Suprapubic skin (tissue), 4 donors: ENCODE results near the gene CCNB1IP1. TPM values are rescaled to one million over a fixed set of nuclear protein-coding genes. Genes with fewer than 3 reads are reported as not detected.

Experiments
- DNase-seq, 2 donors: peaks; one replicate each; pipeline ENCODE4 v3.0.0-alpha.2; 2019; ENCODE audit warnings: low spot score in 2 of 2
- H3K27ac ChIP-seq: fragments of 200-600 bp; sonication (generic); one replicate; pipeline ENCODE4 v1.5.1; 2019
- H3K27me3 ChIP-seq: fragments of 200-600 bp; sonication (generic); one replicate; pipeline ENCODE4 v1.5.1; 2019
- H3K36me3 ChIP-seq: fragments of 200-600 bp; sonication (generic); one replicate; pipeline ENCODE4 v1.5.1; 2019
- H3K4me1 ChIP-seq: fragments of 200-600 bp; sonication (generic); one replicate; pipeline ENCODE4 v1.5.1; 2019
- H3K4me3 ChIP-seq: fragments of 200-600 bp; sonication (generic); one replicate; pipeline ENCODE4 v1.5.1; 2019; ENCODE audit warnings: mild to moderate bottlenecking
- H3K9me3 ChIP-seq: fragments of 200-600 bp; sonication (generic); one replicate; pipeline ENCODE4 v1.5.1; 2019
- EP300 ChIP-seq: sonication (generic); formaldehyde crosslinking; IDR thresholded peaks from one replicate; pipeline ENCODE4 v1.6.1; 2017; ENCODE audit warnings: antibody characterized with exemption
- POLR2A ChIP-seq, 2 donors: fragments of 450-650 bp; IDR thresholded peaks; one replicate each; pipeline ENCODE4 v1.6.1; 2017; ENCODE audit warnings: antibody characterized with exemption in 2 of 2, mild to moderate bottlenecking in 2 of 2, moderate library complexity in 2 of 2
- POLR2AphosphoS5 ChIP-seq, 3 donors: sonication (generic); formaldehyde crosslinking; IDR thresholded peaks; one replicate each; pipeline ENCODE4 v1.6.1; 2017; ENCODE audit warnings: antibody characterized with exemption in 3 of 3
- WGBS: methylation state at CpG from one replicate; pipeline ENCODE4 v1.1.5; 2018; 5-methylcytosine and 5-hydroxymethylcytosine counted together
- total RNA-seq, 4 donors: library from RNA; depleted of rRNA; stranded (reverse); fragments of >200 nt; gene quantifications; one replicate each; pipeline ENCODE4 v1.1.0, GENCODE V29; 2016
- TF ChIP-seq, protein P1 (sequence below), 2 donors: fragments of 200-600 bp in 1 of 2; fragments of 450-650 bp in 1 of 2; sonication (generic) in 1 of 2; IDR thresholded peaks; one replicate each; pipeline ENCODE4 v1.5.1; 2016 to 2019; ENCODE audit warnings: antibody characterized with exemption in 2 of 2, mild to moderate bottlenecking in 1 of 2, moderate library complexity in 1 of 2

The CCNB1IP1 gene
- total RNA-seq, 4 donors from 2014 or later = 42.5 to 50.3 (median 47.6) TPM

DNA sequence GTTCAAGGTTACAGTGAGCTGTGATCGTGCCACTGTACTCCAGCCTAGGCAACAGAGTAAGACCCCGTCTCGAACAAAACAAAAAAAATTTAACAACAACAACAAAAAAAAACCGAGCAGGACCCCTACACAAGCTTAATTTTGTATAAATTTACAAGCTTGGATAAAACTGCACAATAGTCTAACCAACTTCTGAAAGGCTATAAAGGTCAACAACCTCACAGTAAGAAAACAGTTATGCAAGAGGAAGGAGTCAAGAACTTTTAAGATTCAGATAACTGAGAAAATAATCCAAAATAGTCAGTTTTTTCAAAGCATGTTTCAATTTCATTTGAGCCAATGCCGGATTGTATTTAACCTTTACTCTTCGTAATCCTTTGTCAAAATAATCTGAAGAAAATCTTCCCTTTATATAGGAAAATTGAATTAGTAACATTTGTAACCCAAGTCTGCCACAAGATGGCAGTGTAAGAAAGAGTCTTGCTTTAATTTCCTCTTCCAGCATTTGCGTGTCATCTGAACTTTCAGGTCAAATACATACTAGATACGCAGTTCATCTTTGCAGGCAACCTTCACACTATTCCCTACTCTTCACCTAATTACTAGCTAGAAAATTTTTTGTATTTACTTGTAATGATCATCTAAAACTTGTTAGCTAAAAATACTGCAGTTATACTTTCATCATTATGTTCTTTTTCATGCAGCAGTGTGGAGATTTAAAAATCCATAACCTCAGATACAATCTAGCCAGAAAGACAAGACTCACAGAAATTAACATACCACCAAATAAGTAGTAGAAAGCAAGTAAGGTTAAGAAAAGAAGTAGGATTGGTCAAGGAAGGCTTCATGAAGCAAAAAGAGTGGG lies 5.8 kb downstream of the CCNB1IP1 start:
- WGBS = 45% methylated on average over 8 of the region's 8 CpGs
- DNase-seq = no peak
- Histone ChIP-seq H3K36me3 (peaks cover 29% of the 10 kb centered on the region), H3K27ac (no peak overlapping the region), H3K27me3 (no peaks in the 10 kb centered on the region), H3K9me3 (no peaks in the 10 kb centered on the region), H3K4me1 (peaks cover 22% of the 10 kb centered on the region), H3K4me3 (no peak overlapping the region)
- TF ChIP-seq POLR2A (IDR thresholded peaks at IDR 0.05) (no peak), POLR2AphosphoS5 (IDR thresholded peaks at IDR 0.05) (no peak), EP300 (no peak)
- TF ChIP-seq, protein P1, sequence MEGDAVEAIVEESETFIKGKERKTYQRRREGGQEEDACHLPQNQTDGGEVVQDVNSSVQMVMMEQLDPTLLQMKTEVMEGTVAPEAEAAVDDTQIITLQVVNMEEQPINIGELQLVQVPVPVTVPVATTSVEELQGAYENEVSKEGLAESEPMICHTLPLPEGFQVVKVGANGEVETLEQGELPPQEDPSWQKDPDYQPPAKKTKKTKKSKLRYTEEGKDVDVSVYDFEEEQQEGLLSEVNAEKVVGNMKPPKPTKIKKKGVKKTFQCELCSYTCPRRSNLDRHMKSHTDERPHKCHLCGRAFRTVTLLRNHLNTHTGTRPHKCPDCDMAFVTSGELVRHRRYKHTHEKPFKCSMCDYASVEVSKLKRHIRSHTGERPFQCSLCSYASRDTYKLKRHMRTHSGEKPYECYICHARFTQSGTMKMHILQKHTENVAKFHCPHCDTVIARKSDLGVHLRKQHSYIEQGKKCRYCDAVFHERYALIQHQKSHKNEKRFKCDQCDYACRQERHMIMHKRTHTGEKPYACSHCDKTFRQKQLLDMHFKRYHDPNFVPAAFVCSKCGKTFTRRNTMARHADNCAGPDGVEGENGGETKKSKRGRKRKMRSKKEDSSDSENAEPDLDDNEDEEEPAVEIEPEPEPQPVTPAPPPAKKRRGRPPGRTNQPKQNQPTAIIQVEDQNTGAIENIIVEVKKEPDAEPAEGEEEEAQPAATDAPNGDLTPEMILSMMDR (IDR thresholded peaks at IDR 0.05) = peak; percentile 55 to 62

DNA sequence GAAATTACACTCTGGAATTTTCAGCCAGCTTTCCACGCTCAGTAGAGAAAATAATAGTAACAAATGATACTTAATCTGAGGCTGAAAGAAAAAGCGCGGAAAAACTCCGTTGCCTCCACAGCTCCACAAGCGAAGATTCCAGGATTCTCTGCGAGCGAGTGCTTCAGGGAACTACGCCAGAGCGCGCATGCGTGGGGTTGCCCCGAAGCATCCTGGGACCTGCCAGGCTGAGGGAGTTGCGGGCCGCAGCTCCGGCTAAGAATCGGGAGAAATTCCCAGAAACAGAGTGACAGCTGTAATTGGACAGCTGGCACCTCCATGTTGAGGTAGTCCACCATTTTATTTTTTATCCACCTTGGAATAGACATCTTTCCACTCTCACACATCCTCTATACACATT lies 15.4 kb downstream of the CCNB1IP1 start:
- Histone ChIP-seq H3K36me3 (peaks cover 77% of the 10 kb centered on the region), H3K27ac (no peak overlapping the region), H3K27me3 (no peaks in the 10 kb centered on the region), H3K4me1 (no peaks in the 10 kb centered on the region), H3K4me3 (no peak overlapping the region), H3K9me3 (no peaks in the 10 kb centered on the region)
- DNase-seq = no peak
- 97% methylated on average over 16 of the region's 16 CpGs for WGBS
- TF ChIP-seq, protein P1 (IDR thresholded peaks at IDR 0.05) = no peak
- TF ChIP-seq EP300 = no peak
- TF ChIP-seq POLR2A (IDR thresholded peaks at IDR 0.05) = no peak
- TF ChIP-seq POLR2AphosphoS5 (IDR thresholded peaks at IDR 0.05) = no peak

DNA sequence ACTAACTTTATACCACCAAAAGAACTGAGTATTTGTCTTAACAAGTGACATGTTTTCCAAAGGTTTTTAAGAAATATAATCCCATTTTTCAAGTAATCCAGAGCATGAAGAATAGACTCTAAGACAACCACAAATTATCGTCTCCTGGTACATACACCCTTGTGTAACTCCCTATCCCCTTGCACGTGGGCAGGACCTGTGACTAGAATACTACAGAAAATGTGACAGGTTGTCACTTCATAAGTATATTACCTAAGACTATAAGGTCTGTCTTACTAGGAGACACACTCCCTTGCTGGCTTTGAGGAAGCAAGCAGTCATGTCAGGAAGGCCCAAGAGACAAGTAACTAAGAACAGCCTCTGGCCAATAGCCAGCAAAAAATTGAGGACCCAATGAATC lies 19.1 kb downstream of the CCNB1IP1 start:
- no peaks in the 10 kb centered on the region for H3K4me1 ChIP-seq
- TF ChIP-seq, protein P1 (IDR thresholded peaks at IDR 0.05) = no peak
- no peak for TF ChIP-seq POLR2A (IDR thresholded peaks at IDR 0.05)
- no peak for TF ChIP-seq EP300
- TF ChIP-seq POLR2AphosphoS5 (IDR thresholded peaks at IDR 0.05) = no peak
- no peaks in the 10 kb centered on the region for H3K27me3 ChIP-seq
- WGBS = 83% methylated on average over 2 of the region's 2 CpGs
- no peak overlapping the region for H3K27ac ChIP-seq
- H3K36me3 ChIP-seq = peaks cover 72% of the 10 kb centered on the region
- no peaks in the 10 kb centered on the region for H3K9me3 ChIP-seq
- no peak for DNase-seq
- no peak overlapping the region for H3K4me3 ChIP-seq

DNA sequence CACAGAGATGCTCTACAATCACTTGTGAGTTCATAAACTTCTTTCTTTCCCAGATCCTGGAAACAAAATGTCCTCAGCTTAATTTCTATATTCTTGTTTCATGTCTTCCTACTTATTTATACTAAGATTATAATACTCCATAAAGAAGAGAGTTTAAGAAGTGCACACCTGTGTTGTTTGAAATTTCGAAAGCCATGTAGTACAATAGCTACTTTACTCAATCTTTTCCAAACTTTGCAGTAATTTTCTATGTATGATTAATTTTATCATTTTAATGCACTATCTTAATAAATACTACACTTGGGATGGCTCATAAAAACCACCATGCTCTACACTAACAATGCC lies 27.0 kb downstream of the CCNB1IP1 start:
- 94% methylated on average over 1 of the region's 1 CpG for WGBS
- TF ChIP-seq EP300 (no peak), POLR2A (IDR thresholded peaks at IDR 0.05) (no peak), POLR2AphosphoS5 (IDR thresholded peaks at IDR 0.05) (no peak)
- TF ChIP-seq, protein P1 (IDR thresholded peaks at IDR 0.05) = no peak
- H3K36me3 ChIP-seq = peaks cover 10% of the 10 kb centered on the region
- H3K9me3 ChIP-seq = no peaks in the 10 kb centered on the region
- H3K27me3 ChIP-seq = no peaks in the 10 kb centered on the region
- peaks cover 19% of the 10 kb centered on the region for H3K4me1 ChIP-seq
- H3K4me3 ChIP-seq = peak overlapping the region; percentile 55
- no peak overlapping the region for H3K27ac ChIP-seq
- no peak for DNase-seq

DNA sequence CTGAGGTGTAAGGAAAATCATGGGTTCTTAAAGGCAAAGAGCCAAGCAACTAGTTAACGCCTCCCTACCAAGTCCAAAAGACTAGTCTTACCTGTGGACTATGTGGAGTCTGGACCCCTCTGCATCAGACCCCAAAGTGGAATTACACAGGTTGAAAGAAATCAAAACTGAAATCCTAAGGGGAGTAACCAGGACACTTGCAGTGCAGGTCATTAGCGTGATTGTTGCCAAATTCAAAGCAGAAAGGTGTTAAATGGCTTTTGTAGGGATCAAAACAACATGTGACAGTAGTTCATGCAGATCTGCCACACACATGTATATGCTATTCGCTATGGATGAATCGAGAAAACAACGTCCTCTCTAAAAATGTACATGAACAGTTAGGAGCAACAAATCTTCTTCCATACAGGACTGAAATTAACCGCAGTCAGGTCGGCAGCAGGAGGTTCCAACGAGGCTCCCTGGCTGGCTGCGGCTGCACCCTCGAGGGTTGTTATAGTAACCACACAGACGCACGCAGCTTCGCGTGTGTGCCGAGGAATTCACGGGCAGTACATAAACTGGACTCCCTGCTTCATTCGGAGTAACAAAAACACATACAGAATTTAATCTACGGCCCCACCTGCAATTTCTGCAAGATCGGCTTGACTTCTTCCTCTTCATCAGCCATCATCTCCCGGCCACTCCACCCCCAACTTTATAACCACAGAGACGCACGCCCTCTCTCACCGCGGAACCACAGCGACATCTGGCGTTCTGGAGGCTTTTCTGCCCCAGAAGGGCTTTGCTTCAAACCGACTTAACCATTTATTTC lies 27.6 kb downstream of the CCNB1IP1 start, which contains the start of gene TTC5:
TTC5 (minus strand) TSS at position 687 of the 814 bp plus-strand sequence; CDS start at position 673, 14 bp downstream.
- Histone ChIP-seq H3K36me3 (peaks cover 16% of the 10 kb centered on the region), H3K9me3 (no peaks in the 10 kb centered on the region), H3K27me3 (no peaks in the 10 kb centered on the region), H3K27ac (no peak within 1 kb of the TSS), H3K4me3 (peak within 1 kb of the TSS; percentile 55), H3K4me1 (peaks cover 19% of the 10 kb centered on the region)
- TF ChIP-seq POLR2A (IDR thresholded peaks at IDR 0.05) (no peak), POLR2AphosphoS5 (IDR thresholded peaks at IDR 0.05) (peak in 1 of 3 donors; percentile 25), EP300 (no peak)
- TF ChIP-seq, protein P1 (IDR thresholded peaks at IDR 0.05) = peak; percentile 55 to 90
- DNase-seq = peak; percentile 87 to 88
- WGBS = under 1% methylated on average over 27 of the region's 27 CpGs
